Right lobe of liver (tissue), 6 donors: ENCODE results near the gene ST3GAL2. TPM values are rescaled to one million over a fixed set of nuclear protein-coding genes. Genes with fewer than 3 reads are reported as not detected.
"Not testable (repeated sequence)": the region's sequence is repeated elsewhere in the genome, so short reads cannot be mapped to it uniquely, and the experiment has no call there.

Source experiments
- ATAC-seq, 4 donors: fragments of 200-7000 bp; cut with Tn5 transposase; one replicate each; pipeline ENCODE4 v1.9.1; 2020; ENCODE audit warnings: mild to moderate bottlenecking in 4 of 4, moderate library complexity in 4 of 4
- DNase-seq, 3 donors: peaks; one replicate each; pipeline ENCODE4 v3.0.0-alpha.2; 2020
- H3K27ac ChIP-seq, 3 donors: fragments of 200-600 bp; one replicate each; pipeline ENCODE4 v1.8.0; 2022
- H3K27me3 ChIP-seq, 2 donors: fragments of 200-600 bp; one replicate each; pipeline ENCODE4 v1.8.0; 2022
- H3K36me3 ChIP-seq, 4 donors: fragments of 200-600 bp; sonication (generic) in 1 of 4; one replicate each; pipeline versions ENCODE4 v1.5.1 to v1.8.0; 2017 to 2022; ENCODE audit warnings: control low read depth in 1 of 4
- H3K4me1 ChIP-seq, 4 donors: fragments of 200-600 bp; sonication (generic) in 1 of 4; one replicate each; pipeline versions ENCODE4 v1.5.1 to v1.8.0; 2017 to 2022; ENCODE audit warnings: control low read depth in 1 of 4
- H3K4me3 ChIP-seq, 3 donors: fragments of 200-600 bp; one replicate each; pipeline ENCODE4 v1.8.0; 2022
- H3K9me3 ChIP-seq, 4 donors: fragments of 200-600 bp; sonication (generic) in 1 of 4; one replicate each; pipeline versions ENCODE4 v1.5.1 to v1.8.0; 2017 to 2022; ENCODE audit warnings: control low read depth in 1 of 4
- POLR2A ChIP-seq: fragments of 450-650 bp; IDR thresholded peaks from one replicate; pipeline ENCODE4 v1.6.1; 2017; ENCODE audit warnings: antibody characterized with exemption, mild to moderate bottlenecking
- WGBS: methylation state at CpG from one replicate; pipeline ENCODE4 v1.1.6; 2018; ENCODE audit warnings: low coverage, low lambda C conversion rate; ENCODE audit not compliant: insufficient coverage; ENCODE audit errors: missing lambda C conversion rate; 5-methylcytosine and 5-hydroxymethylcytosine counted together
- intact Hi-C, 2 donors: fragments of 100-400 bp; cut with DNase I; formaldehyde crosslinking; loops; one replicate each; pipeline versions ENCODE4 v1.11.2 to v1.14.1; 2022
- total RNA-seq, 6 experiments: library from RNA; depleted of rRNA in 2 of 6; stranded (reverse); fragments of >200 nt in 2 of 6; fragmentation: NEBNext Ultra II Directional in 3 of 6; extraction: Animal tissue kit (Norgen Biotek cat#: 25700) in 3 of 6; gene quantifications; one replicate each; pipeline versions ENCODE4 v1.1.0 to v1.2.4, GENCODE V29; 2016 to 2023
- TF ChIP-seq, protein P1 (sequence below), 4 donors: fragments of 200-600 bp in 3 of 4; fragments of 450-650 bp in 1 of 4; IDR thresholded peaks; one replicate each; pipeline versions ENCODE4 v1.5.1 to v1.8.0; 2016 to 2022; ENCODE audit warnings: antibody characterized with exemption in 4 of 4, mild to moderate bottlenecking in 2 of 4
- donor health status: DM: no; HTN: yes; CAD: no.
- donor health status: DM: no; HTN: no; CAD: no.
- donor health status: DM: no; HTN: no; CAD: no.
- donor health status: DM: no; HTN: yes; CAD: no.
- donor health status: DM: no; HTN: yes; CAD: no.

ST3GAL2 gene
- total RNA-seq, 6 experiments from 2014 or later = 10.4 to 16.7 (median 14.5) TPM

DNA sequence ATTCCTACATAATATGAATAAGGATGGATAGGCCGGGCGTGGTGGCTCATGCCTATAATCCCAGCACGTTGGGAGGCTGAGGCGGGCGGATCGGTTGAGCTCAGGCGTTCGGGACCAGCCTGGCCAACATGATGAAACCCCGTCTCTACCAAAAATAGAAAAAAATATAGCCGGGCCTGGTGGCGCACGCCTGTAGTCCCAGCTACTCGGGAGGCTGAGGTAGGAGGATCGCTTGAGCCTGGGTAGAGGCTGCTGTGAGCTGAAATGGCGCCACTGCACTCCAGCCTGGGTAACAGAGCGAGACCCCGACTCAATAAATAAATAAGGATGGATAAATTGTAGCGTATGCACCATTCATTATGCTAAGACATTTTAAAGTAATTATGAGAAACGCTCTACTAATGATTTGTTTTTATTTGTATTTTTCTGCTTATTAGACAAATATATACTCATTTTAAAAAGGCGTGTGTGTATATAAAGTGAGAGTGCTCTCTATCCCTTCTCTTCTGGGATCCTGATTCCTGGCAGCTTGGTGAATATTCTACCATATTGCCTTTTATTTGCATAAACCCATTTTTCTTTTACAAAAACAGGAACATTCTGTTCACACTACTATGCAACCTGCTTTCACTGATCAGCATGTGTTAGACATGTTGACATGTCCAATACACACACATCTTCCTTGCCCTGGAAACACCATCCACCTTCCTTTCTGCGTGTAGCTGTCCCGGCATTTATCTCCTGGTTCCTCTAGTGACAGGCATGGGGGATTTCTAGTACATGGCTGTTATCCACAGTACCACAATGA lies 65.8 kb downstream of the ST3GAL2 start:
- TF ChIP-seq, protein P1, sequence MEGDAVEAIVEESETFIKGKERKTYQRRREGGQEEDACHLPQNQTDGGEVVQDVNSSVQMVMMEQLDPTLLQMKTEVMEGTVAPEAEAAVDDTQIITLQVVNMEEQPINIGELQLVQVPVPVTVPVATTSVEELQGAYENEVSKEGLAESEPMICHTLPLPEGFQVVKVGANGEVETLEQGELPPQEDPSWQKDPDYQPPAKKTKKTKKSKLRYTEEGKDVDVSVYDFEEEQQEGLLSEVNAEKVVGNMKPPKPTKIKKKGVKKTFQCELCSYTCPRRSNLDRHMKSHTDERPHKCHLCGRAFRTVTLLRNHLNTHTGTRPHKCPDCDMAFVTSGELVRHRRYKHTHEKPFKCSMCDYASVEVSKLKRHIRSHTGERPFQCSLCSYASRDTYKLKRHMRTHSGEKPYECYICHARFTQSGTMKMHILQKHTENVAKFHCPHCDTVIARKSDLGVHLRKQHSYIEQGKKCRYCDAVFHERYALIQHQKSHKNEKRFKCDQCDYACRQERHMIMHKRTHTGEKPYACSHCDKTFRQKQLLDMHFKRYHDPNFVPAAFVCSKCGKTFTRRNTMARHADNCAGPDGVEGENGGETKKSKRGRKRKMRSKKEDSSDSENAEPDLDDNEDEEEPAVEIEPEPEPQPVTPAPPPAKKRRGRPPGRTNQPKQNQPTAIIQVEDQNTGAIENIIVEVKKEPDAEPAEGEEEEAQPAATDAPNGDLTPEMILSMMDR (IDR thresholded peaks at IDR 0.05) = no peak
- TF ChIP-seq POLR2A = no peak
- DNase-seq = no peak
- H3K36me3 ChIP-seq = peaks cover 0 to 62% (median 28%) of the 10 kb centered on the region in 4 donors

DNA sequence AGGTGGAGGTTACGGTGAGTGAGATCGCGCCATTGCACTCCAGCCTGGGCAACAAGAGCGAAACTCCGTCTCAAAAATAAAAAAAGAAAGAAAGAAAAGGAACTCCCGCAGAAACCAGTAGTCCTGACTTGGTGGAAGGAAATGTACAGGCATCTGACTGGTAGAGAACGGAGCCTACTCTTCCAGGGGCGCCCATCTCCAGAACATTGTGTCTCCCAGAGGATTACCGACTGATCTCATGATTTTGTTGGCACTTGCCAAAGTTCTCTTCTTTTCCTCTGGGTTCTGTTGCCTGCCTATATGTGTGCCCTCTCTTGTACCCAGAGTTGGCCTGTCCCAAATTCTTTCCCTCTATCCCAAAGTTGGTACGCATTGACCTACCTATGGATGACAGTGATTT lies 68.0 kb downstream of the ST3GAL2 start:
- no peaks in the 10 kb centered on the region for H3K4me1 ChIP-seq
- H3K4me3 ChIP-seq = no peak overlapping the region
- H3K27me3 ChIP-seq = no peaks in the 10 kb centered on the region
- peaks cover 0 to 79% (median 30%) of the 10 kb centered on the region in 4 donors for H3K36me3 ChIP-seq
- intact Hi-C loops = no loop called here
- DNase-seq = no peak
- 84% methylated on average over 6 of the region's 10 CpGs for WGBS
- ATAC-seq = no peak
- no peaks in the 10 kb centered on the region for H3K9me3 ChIP-seq
- TF ChIP-seq, protein P1 (IDR thresholded peaks at IDR 0.05) = no peak
- no peak for TF ChIP-seq POLR2A
- no peak overlapping the region for H3K27ac ChIP-seq

More for the DNA sequence above, 65.8 kb downstream of the ST3GAL2 start:
- no peaks in the 10 kb centered on the region for H3K27me3 ChIP-seq
- WGBS = 93% methylated on average over 19 of the region's 22 CpGs
- no peak overlapping the region for H3K27ac ChIP-seq
- H3K4me1 ChIP-seq = no peaks in the 10 kb centered on the region
- no peak overlapping the region for H3K4me3 ChIP-seq
- no peak for ATAC-seq
- intact Hi-C loops = no loop called here
- no peaks in the 10 kb centered on the region for H3K9me3 ChIP-seq

DNA sequence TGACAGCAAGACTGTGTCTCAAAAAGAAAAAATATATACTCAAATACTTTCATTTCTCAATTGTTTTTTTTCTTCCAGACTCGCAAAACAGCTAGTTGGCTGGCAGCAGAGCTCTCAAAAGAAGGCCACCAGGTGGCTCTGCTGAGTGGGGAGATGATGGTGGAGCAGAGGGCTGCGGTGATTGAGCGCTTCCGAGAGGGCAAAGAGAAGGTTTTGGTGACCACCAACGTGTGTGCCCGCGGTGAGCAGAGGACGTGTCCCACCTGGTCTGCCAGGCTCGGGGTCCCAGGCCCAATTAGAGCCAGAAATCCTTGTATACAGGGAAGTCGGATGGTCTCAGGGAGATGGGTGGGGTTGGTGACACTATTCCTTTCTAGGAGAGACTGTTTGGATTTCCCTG lies 68.8 kb downstream of the ST3GAL2 start:
- WGBS = 51% methylated on average over 10 of the region's 10 CpGs
- DNase-seq, H3K4me3 ChIP-seq, H3K27me3 ChIP-seq, H3K27ac ChIP-seq, intact Hi-C loops, H3K9me3 ChIP-seq, H3K4me1 ChIP-seq: not testable (repeated sequence)
- H3K36me3 ChIP-seq = peaks cover 0 to 83% (median 34%) of the 10 kb centered on the region in 4 donors
- TF ChIP-seq, protein P1 (IDR thresholded peaks at IDR 0.05) = peak; percentile 44 to 58 (median 56)
- peak; percentile 66 to 73 (median 70) for ATAC-seq

DNA sequence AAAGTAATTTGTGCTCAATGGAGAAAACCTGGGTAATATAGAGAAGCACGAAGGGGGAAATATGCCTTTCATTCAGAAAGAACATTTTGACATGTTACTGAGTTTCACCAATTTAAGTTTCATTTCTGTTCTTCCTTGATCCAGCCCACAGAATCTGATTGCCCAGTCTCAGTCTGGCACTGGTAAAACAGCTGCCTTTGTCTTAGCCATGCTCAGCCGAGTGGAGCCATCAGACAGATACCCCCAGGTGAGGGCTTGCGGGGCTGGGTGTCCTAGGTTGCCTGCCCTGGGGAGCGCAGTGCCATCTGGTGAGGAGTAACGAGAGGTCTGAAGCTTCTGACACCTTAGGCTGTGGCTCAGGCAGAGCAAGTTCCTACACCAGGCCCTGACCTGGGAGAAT lies 74.5 kb downstream of the ST3GAL2 start:
- no peak for ATAC-seq
- intact Hi-C loops = no loop called here
- Histone ChIP-seq H3K9me3 (no peaks in the 10 kb centered on the region), H3K4me3 (no peak overlapping the region), H3K36me3 (peaks cover 0 to 95% (median 47%) of the 10 kb centered on the region in 4 donors), H3K27me3 (no peaks in the 10 kb centered on the region), H3K27ac (no peak overlapping the region), H3K4me1 (no peaks in the 10 kb centered on the region)
- no peak for TF ChIP-seq POLR2A
- TF ChIP-seq, protein P1 (IDR thresholded peaks at IDR 0.05) = no peak
- WGBS = 94% methylated on average over 5 of the region's 5 CpGs
- DNase-seq = no peak
